Measurements from ENCODE around the gene PAX5. TPM values are rescaled to one million over a fixed set of nuclear protein-coding genes. Genes with fewer than 3 reads are reported as not detected.
A peak's percentile ranks its signal among the peaks of the same experiment; 100 is the strongest.

PAX5 gene
- polyA plus RNA-seq, 1 donor from 2014 or later: not detected

GRCh38 chr9:37026931-37027581, 7.0 kb downstream of the PAX5 start:
- Histone ChIP-seq H3F3A (ENCODE audit: insufficient read depth, low read length, poor library complexity, severe bottlenecking) (no peaks in the 10 kb centered on the region), H3K4me2 (ENCODE audit: low read length) (peak overlapping the region; percentile 44), H3K79me2 (replicated peaks; ENCODE audit: insufficient read depth, low read length) (no peaks in the 10 kb centered on the region), H3K4me3 (ENCODE audit: low read length) (peak overlapping the region; percentile 64), H2AFZ (ENCODE audit: low read depth, low read length) (no peak overlapping the region), H3K9me2 (ENCODE audit: insufficient read depth, low read length) (no peaks in the 10 kb centered on the region), H3K36me3 (ENCODE audit: insufficient read depth, low read length) (no peaks in the 10 kb centered on the region), H4K20me1 (ENCODE audit: insufficient read depth) (no peaks in the 10 kb centered on the region), H3K27ac (ENCODE audit: low read length) (no peak overlapping the region), H3K9me3 (ENCODE audit: low read length) (no peaks in the 10 kb centered on the region), H3K27me3 (ENCODE audit: insufficient read depth, low read depth, low read length) (peaks cover 100% of the 10 kb centered on the region), H3K9ac (ENCODE audit: low read length) (no peak overlapping the region)
- TF ChIP-seq TAF1 (IDR thresholded peaks at IDR 0.05; ENCODE audit: low read depth): no peak
- no peak for TF ChIP-seq SMC3 (conservative IDR thresholded peaks at IDR 0.05; ENCODE audit: poor library complexity)
- TF ChIP-seq REST (IDR thresholded peaks at IDR 0.05; ENCODE audit: borderline replicate concordance): no peak
- no peak for TF ChIP-seq CTCF (IDR thresholded peaks at IDR 0.05; ENCODE audit: poor library complexity, severe bottlenecking)
- no peak for TF ChIP-seq MXI1 (conservative IDR thresholded peaks at IDR 0.05; ENCODE audit: poor library complexity, severe bottlenecking)
- TF ChIP-seq EZH2 (IDR thresholded peaks at IDR 0.05; ENCODE audit: borderline replicate concordance, insufficient read depth, low read length, poor library complexity, severe bottlenecking): no peak
- no peak for TF ChIP-seq EP300 (conservative IDR thresholded peaks at IDR 0.05; ENCODE audit: poor library complexity, severe bottlenecking)
- no peak for TF ChIP-seq RAD21 (conservative IDR thresholded peaks at IDR 0.05)
- TF ChIP-seq POLR2AphosphoS5 (IDR thresholded peaks at IDR 0.05): no peak

- no peaks in the 10 kb centered on the region for H3F3A ChIP-seq (ENCODE audit: insufficient read depth, low read length, poor library complexity, severe bottlenecking)
- H3K79me2 ChIP-seq (replicated peaks; ENCODE audit: insufficient read depth, low read length): no peaks in the 10 kb centered on the region
- H3K9me2 ChIP-seq (ENCODE audit: insufficient read depth, low read length): no peaks in the 10 kb centered on the region
- H3K27ac ChIP-seq (ENCODE audit: low read length): no peak overlapping the region
- TF ChIP-seq TAF1 (IDR thresholded peaks at IDR 0.05; ENCODE audit: low read depth) (no peak), MXI1 (conservative IDR thresholded peaks at IDR 0.05; ENCODE audit: poor library complexity, severe bottlenecking) (no peak), POLR2AphosphoS5 (IDR thresholded peaks at IDR 0.05) (no peak), EZH2 (IDR thresholded peaks at IDR 0.05; ENCODE audit: borderline replicate concordance, insufficient read depth, low read length, poor library complexity, severe bottlenecking) (peak; percentile 88), CTCF (IDR thresholded peaks at IDR 0.05; ENCODE audit: poor library complexity, severe bottlenecking) (peak; percentile 14), RAD21 (conservative IDR thresholded peaks at IDR 0.05) (no peak), EP300 (conservative IDR thresholded peaks at IDR 0.05; ENCODE audit: poor library complexity, severe bottlenecking) (no peak)
- no peaks in the 10 kb centered on the region for H3K36me3 ChIP-seq (ENCODE audit: insufficient read depth, low read length)
- H4K20me1 ChIP-seq (ENCODE audit: insufficient read depth): no peaks in the 10 kb centered on the region
- H3K9ac ChIP-seq (ENCODE audit: low read length): peak overlapping the region; percentile 12
- H3K27me3 ChIP-seq (ENCODE audit: insufficient read depth, low read depth, low read length): peaks cover 100% of the 10 kb centered on the region
- H2AFZ ChIP-seq (ENCODE audit: low read depth, low read length): no peak overlapping the region
- no peaks in the 10 kb centered on the region for H3K9me3 ChIP-seq (ENCODE audit: low read length)
- peak overlapping the region; percentile 64 for H3K4me3 ChIP-seq (ENCODE audit: low read length)
- H3K4me2 ChIP-seq (ENCODE audit: low read length): no peak overlapping the region
Observed at GRCh38 chr9:37026113-37026930, 7.7 kb downstream of the PAX5 start.
